Stromal cell of bone marrow (primary cell): Measurements from ENCODE around the gene LIPF.
"Not testable (repeated sequence)": the region's sequence is repeated elsewhere in the genome, so short reads cannot be mapped to it uniquely, and the experiment has no call there.

ENCODE experiments used
- DNase-seq: peaks from one replicate; pipeline ENCODE4 v3.0.0-alpha.2; 2012; ENCODE audit warnings: low read depth

The LIPF gene

GRCh38 chr10:88676283-88677060, 12.2 kb downstream of the LIPF start:
- no peak for DNase-seq

DNA sequence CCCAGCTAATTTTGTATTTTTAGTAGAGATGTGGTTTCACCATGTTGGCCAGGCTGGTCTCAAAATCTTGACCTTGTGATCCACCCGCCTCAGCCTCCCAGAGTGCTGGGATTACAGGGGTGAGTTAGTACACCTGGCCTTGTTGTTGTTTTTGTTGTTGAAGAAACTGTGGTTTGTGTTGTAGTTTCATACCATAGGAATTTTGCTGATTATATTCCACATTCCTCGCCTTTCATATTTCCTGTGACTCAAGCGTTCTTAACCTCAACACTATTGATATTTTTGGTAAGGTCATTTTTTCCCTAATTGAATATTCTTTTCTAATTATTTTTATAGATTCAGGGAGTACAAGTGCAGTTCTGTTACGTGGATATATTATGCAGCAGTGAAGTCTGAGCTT, 16.7 kb downstream of the LIPF start:
- DNase-seq: no peak

DNA sequence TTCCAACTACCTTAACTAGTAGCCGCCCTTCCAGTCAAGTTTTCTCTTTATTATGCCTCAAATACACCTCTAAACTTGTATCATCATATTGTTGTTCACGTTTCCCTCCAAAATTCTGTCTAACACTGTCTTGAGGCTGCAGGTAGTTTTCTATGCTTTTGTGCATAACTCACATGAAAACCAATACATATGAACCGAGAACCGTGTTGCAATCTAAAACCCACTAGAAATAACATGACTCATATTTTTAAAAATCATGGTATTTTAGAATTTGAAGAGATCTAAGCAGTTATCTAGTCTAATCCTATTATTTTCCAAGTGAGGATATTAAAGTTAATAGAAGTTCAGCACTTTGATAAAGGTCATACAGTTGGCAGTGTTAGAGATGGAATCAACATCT, 18.2 kb downstream of the LIPF start:
- no peak for DNase-seq

DNA sequence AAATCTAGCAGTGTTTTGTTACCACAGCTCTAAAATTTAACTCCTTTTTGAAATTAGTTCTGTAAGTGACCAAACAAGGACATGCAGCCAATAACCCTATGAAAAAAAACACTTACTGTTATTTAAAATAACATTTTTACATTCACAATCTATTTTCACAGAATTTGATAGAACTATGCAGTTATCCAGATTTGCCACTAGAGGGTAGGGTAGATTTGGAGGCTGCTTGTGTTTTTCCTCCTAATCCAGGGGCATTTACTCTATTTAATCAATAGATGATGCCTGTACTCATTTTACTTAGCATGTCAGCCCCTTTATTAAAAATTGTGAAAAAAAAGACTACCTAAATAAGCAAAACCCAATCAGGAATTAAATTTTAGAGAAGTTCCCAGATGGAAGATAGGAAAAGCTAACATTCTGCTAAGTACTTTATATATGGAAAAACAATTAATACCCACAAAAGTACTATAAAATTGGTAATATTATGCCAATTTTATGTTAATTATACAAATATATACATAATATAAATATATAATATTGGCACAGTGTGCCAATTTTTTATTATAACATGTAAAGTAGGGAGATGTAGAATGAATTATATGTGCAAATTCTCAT, 23.7 kb downstream of the LIPF start:
- no peak for DNase-seq

DNA sequence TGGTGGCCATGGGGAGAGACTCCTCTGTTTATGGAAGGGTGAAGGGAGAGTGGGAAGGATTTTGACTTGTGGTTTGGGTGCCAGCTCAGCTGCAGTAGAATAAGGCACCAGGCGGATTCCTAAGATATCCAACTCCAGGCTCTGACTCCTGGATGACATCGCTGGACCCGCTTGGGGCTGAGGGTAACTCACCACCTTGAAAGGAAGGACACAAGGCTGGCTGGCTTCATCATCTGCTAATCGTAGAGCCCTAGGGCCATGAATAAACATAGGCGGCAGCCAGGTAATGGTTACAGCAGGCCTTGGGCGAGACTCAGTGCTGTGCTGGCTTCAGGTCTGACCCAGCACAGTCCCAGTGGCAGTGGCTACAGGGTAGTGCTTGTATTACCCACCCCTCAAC, 25.1 kb downstream of the LIPF start:
- no peak for DNase-seq

DNA sequence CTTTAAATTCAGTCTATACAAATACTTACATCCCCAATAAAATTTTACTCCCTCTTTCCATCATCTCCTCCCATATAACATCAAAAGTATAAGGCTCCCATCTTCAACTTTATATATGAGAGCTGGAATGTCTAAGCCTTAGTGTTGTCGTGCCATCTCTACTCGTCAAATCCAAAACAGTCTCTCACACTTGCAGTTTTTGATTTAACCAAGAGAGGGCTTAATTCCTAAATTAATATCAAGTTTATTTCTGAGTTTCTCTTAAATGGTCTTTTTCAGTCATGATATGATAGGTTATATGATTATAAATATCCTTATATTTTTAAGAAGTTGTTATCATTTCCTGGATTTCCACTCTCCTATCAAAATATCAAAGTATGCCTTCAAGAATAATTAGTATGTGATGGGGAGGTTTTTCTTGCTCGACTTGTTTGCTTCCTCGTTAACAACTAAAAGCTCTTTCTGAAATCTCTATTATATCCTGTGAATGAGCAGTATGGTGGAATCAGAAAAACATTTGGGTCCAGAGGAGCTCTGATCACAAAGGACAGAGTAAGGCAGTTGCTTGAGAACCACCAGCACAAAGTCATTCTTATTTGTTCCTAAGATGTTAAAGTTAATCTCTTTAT, 29.3 kb downstream of the LIPF start:
- no peak for DNase-seq

GRCh38 chr10:88702848-88703597, 38.8 kb downstream of the LIPF start:
- DNase-seq: no peak

- no peak for DNase-seq
Measured at GRCh38 chr10:88705958-88706357, 41.7 kb downstream of the LIPF start, which contains the start of gene LIPK. TSS of gene LIPK (plus strand) at chr10:88706249. CDS start at chr10:88724544, 18,295 bp downstream.

- DNase-seq: peak; percentile 72
Measured at GRCh38 chr10:88707429-88708155, 43.4 kb downstream of the LIPF start.

- not testable (repeated sequence) for DNase-seq
Measured at GRCh38 chr10:88709361-88709760, 45.1 kb downstream of the LIPF start.

DNA sequence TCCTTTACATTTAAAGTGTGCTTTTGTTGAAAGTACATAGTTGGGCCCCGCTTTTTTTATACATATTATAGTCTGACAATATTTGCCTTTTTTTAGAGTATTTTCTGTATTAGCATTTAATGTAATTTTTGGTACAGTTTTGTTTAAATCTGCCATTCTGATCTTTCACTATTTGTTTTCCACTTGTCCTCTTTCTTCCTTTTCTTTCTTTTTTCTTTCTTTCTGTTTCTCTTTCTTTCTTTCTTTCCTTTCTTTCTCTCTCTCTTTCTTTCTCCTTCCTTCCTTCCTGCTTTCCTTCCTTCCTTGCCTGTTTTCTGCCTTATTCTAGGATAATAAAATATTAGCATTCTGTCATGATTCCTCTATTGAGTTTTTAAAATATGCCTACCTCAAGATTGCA, 51.3 kb downstream of the LIPF start:
- no peak for DNase-seq

- no peak for DNase-seq
Measured at GRCh38 chr10:88721392-88721791, 57.1 kb downstream of the LIPF start.

DNA sequence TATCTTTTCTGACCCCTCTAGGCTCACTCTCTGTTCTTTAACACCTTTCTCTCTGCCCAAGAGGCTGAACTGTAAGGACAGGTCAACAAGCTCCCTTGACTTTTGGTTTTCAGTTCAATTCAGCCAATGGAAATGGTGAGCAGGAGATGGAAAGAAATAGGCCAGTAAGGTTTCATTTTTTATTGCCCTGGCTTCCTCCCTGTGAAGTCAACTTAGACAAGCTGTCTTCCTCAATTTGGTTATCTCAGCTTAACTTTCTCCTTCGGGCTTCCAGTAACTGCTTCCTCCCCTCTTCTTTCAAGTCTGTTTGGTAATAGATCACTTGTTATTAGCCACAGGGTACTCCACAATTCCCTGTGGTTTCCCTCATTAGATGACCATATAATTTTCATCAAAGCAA, 61.6 kb downstream of the LIPF start:
- DNase-seq: no peak

DNA sequence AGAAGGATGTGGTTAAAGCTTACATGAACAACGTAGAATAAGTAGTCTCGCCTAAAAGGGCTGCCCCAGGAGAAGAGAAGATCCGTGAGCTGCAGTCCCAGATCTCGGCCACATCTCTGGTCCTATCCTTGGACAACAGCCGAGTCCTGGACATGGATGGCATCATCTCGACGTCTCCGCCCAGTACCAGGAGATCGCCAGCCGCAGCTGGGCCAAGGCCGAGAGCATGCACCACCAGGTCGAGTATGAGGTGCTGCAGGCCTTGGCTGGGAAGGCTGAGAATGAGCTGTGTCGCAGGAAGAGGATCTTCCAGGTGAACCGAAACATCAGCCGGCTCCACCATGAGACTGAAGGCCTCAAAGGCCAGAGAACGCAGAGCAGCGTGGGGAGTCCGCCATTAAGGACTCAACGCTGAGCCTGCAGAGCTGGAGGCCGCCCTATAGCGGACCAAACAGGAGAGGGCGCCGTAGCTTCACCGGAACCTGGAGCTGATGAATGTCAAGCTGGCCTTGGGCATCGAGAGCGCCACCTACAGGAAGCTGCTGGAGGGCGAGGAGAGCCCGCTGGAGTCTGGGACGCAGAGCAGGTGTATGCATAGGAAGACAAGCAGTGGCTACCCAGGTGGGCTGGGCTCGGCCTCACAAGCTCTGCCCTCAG, 64.0 kb downstream of the LIPF start:
- no peak for DNase-seq
